Liver (tissue), 3 donors: ENCODE data around the gene DZIP1L.

ENCODE experiments used
- CTCF ChIP-seq: fragments of 150-350 bp; IDR thresholded peaks from 2 replicates; pipeline ENCODE4 v1.5.1; 2017; ENCODE audit warnings: improper control_type of control experiment, low read depth, low read length; ENCODE audit not compliant: missing input control
- SP1 ChIP-seq: IDR thresholded peaks from 2 replicates; pipeline ENCODE4 v1.6.1; 2018; ENCODE audit warnings: antibody characterized with exemption, mild to moderate bottlenecking
- donor health status: healthy.
- donor health status: healthy.

- no peak for TF ChIP-seq CTCF
- TF ChIP-seq SP1: no peak
Observed at GRCh38 chr3:138033202-138033691, 82.2 kb downstream of the DZIP1L start.
